ENCODE results near the gene ACOXL. TPM values are rescaled to one million over a fixed set of nuclear protein-coding genes. Genes with fewer than 3 reads are reported as not detected.

Gene ACOXL
- total and polyA plus RNA-seq, 2 of the 8 experiments (the other 6 are each of a cell fraction or from before 2014, with no cell fraction given), result 11.4 to 20.6 TPM

DNA sequence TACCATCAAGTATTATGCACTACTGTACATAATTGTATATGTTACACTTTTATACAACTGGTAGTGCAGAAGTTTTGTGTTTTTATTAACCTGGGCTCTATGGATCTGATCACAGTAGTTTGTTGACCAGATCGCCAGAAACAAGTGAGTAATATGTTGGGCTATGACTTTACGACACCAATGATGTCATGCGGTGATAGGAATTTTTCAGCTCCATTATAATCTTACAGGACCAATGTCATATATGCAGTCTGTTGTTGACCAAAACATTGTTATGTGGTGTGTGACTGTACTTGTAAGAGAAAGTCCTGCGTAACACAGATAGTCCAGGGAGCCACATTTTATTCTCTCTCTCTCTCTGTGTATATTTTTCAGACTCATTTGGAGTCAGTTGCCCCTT, 4.5 kb upstream of the ACOXL start:
- H2BK120ac ChIP-seq (replicated peaks; ENCODE audit: low read depth, low read length), result no peak overlapping the region
- no peak overlapping the region for H2AK5ac ChIP-seq (ENCODE audit: low read depth, low read length)
- H3K4me2 ChIP-seq (ENCODE audit: insufficient read depth in 1 of 2, low read depth in 2 of 2, low read length in 2 of 2), result no peak overlapping the region
- POLR2A ChIA-PET (ENCODE audit: partially characterized antibody), result interaction anchor here (1.4 kb wide), 1 partner anchor 10 kb away, joined by 3 read pairs; no protein-coding TSS in a partner anchor
- no peak overlapping the region for H3K4ac ChIP-seq (replicated peaks; ENCODE audit: insufficient read length, low read depth, low read length)
- H3K23me2 ChIP-seq (ENCODE audit: low read depth, low read length), result peaks cover 6% of the 10 kb centered on the region; the same call in 1 of the 2 replicates
- H3K4me1 ChIP-seq (replicated peaks in 1 of 4; ENCODE audit: control insufficient read depth in 3 of 4, insufficient read depth in 4 of 4, low read length in 3 of 4), result peaks cover 0 to 14% (median 8%) of the 10 kb centered on the region in 4 experiments; a peak in 6 of 7 replicates
- H4K8ac ChIP-seq (ENCODE audit: extremely low read depth, insufficient read depth, low read length), result no peak overlapping the region
- H2BK5ac ChIP-seq (ENCODE audit: low read depth, low read length), result no peak overlapping the region
- TF ChIP-seq RFX5 (IDR thresholded peaks at IDR 0.05; ENCODE audit: borderline replicate concordance, low read depth, low read length) (no peak), CEBPB (IDR thresholded peaks at IDR 0.05; ENCODE audit: low read depth, low read length) (no peak), TEAD4 (IDR thresholded peaks at IDR 0.05; ENCODE audit: low read depth, low read length) (no peak), TAF1 (IDR thresholded peaks at IDR 0.05; ENCODE audit: low read depth, low read length) (no peak), MAFK (IDR thresholded peaks at IDR 0.05; ENCODE audit: low read depth, low read length) (no peak), NANOG (IDR thresholded peaks at IDR 0.05; ENCODE audit: insufficient read depth, low read depth, low read length, poor library complexity, severe bottlenecking) (no peak), BCL11A (IDR thresholded peaks at IDR 0.05; ENCODE audit: low read depth in 2 of 2, low read length in 2 of 2) (no peak), GABPA (IDR thresholded peaks at IDR 0.05; ENCODE audit: borderline replicate concordance, insufficient read depth, low read length) (no peak), E2F6 (IDR thresholded peaks at IDR 0.05) (no peak), ZNF274 (IDR thresholded peaks at IDR 0.05; ENCODE audit: borderline replicate concordance, extremely low read depth, low read length) (no peak), ASH2L (IDR thresholded peaks at IDR 0.05; ENCODE audit: low read length) (no peak)
- H3K14ac ChIP-seq (ENCODE audit: insufficient read length), result no peak overlapping the region
- H4K5ac ChIP-seq (ENCODE audit: insufficient read length, low read depth, low read length), result no peak overlapping the region
- no peak overlapping the region for H2BK20ac ChIP-seq (ENCODE audit: low read length)
- no peak overlapping the region for H2BK15ac ChIP-seq (ENCODE audit: low read length)
- H3K9me3 ChIP-seq (ENCODE audit: insufficient read depth in 2 of 2, low read depth in 1 of 2, low read length in 1 of 2), result peaks cover 0 to 2% of the 10 kb centered on the region in 2 experiments; a peak in 1 of 4 replicates
- no peaks in the 10 kb centered on the region for H3K79me2 ChIP-seq (ENCODE audit: control insufficient read depth in 1 of 2, insufficient read depth in 2 of 2, low read length in 2 of 2)
- no peak overlapping the region for H3K18ac ChIP-seq (ENCODE audit: extremely low read depth, low read length)
- H4K91ac ChIP-seq (replicated peaks; ENCODE audit: insufficient read length, low read length), result no peak overlapping the region
- no peak overlapping the region for H3K27ac ChIP-seq (ENCODE audit: low read depth, low read length)
- H3K36me3 ChIP-seq (ENCODE audit: control insufficient read depth in 2 of 4, insufficient read depth in 4 of 4, low read length in 3 of 4), result no peaks in the 10 kb centered on the region
- no peak overlapping the region for H3K9ac ChIP-seq (replicated peaks in 1 of 4; ENCODE audit: extremely low read depth in 1 of 4, low read depth in 3 of 4, low read length in 3 of 4)
- DNase-seq (ENCODE audit: low read depth in 1 of 2, low spot score in 2 of 2) (no peak), FAIRE-seq (no peak)
- no peaks in the 10 kb centered on the region for H3K79me1 ChIP-seq (ENCODE audit: low read depth, low read length)
- CTCF ChIA-PET (ENCODE audit: partially characterized antibody), result no interaction called here
- no peak overlapping the region for H3K56ac ChIP-seq (replicated peaks; ENCODE audit: insufficient read length, low read depth, low read length)
- H2BK12ac ChIP-seq (ENCODE audit: low read depth, low read length), result no peak overlapping the region
- H3K23ac ChIP-seq (ENCODE audit: insufficient read length), result no peak overlapping the region
- H2AFZ ChIP-seq (ENCODE audit: low read length), result no peak overlapping the region
- H3K27me3 ChIP-seq (replicated peaks in 1 of 4; ENCODE audit: control insufficient read depth in 3 of 4, extremely low read depth in 1 of 4, insufficient read depth in 3 of 4, low read length in 3 of 4), result peaks cover 1 to 7% (median 3%) of the 10 kb centered on the region in 4 experiments; a peak in 4 of 7 replicates
- H4K20me1 ChIP-seq (replicated peaks in 1 of 2; ENCODE audit: control insufficient read depth in 1 of 2, insufficient read depth in 2 of 2, low read length in 2 of 2), result no peaks in the 10 kb centered on the region
- H3K4me3 ChIP-seq (ENCODE audit: extremely low read depth in 1 of 4, insufficient read depth in 2 of 4, low read depth in 3 of 4, low read length in 4 of 4), result no peak overlapping the region
- whole genome bisulfite sequencing, 2 experiments (ENCODE audit: extremely low coverage in 1 of 2, insufficient coverage in 1 of 2, insufficient read length in 1 of 2, insufficient replicate concordance in 2 of 2, low coverage in 1 of 2, low lambda C conversion rate in 2 of 2, missing lambda C conversion rate in 1 of 2), result 96% methylated on average over 4 of the region's 4 CpGs; no CpG with 5 or more reads in 1 of the 2 experiments
